Measurements from ENCODE around the gene ARID3C.

The ARID3C gene

DNA sequence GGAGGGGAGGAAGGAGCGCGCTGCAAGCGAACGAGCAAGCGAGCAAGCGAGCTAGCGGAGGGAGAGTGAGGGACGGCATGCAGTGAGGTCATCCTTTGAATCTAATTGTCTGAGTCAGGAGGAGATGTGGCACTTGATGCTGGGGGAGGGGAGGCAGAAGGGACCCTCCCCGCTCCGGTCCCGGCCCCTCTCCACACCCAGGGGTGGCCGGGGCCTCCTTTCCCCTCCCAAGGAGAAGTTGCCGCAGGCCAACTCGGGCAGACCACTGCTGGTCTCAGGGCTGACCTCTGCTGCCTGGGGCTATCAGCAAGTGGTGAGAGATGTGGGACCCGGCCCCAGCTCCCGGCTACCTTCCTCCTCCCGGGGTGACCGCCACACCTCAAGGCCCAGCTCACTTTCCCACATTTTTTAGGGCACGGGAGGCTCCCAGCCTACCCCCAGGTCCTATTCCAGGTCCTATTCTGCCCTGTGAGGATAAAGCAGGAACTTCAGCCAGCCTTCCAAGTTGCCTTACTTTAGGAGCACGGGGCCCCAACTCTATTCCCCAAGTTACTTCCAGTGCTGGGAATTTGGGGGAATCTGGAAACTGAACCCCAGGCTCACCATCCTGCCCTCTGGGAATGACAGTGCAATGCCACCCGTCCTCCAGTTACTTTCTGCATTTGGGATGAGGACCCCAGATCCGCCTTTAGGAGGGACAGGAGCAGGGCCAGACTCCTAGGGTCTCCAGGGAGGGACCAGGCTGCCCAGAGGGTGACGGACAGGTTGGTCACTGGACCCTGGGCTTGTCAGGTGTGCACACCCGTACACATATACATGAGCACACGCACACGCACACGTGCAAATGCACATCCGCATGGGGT, 50.4 kb downstream of the ARID3C start:
- TF ChIP-seq POLR2A (IDR thresholded peaks at IDR 0.05; ENCODE audit: low read length) (no peak), GATA1 (IDR thresholded peaks at IDR 0.05; ENCODE audit: low read depth, low read length) (no peak)
- no peak for DNase-seq

DNA sequence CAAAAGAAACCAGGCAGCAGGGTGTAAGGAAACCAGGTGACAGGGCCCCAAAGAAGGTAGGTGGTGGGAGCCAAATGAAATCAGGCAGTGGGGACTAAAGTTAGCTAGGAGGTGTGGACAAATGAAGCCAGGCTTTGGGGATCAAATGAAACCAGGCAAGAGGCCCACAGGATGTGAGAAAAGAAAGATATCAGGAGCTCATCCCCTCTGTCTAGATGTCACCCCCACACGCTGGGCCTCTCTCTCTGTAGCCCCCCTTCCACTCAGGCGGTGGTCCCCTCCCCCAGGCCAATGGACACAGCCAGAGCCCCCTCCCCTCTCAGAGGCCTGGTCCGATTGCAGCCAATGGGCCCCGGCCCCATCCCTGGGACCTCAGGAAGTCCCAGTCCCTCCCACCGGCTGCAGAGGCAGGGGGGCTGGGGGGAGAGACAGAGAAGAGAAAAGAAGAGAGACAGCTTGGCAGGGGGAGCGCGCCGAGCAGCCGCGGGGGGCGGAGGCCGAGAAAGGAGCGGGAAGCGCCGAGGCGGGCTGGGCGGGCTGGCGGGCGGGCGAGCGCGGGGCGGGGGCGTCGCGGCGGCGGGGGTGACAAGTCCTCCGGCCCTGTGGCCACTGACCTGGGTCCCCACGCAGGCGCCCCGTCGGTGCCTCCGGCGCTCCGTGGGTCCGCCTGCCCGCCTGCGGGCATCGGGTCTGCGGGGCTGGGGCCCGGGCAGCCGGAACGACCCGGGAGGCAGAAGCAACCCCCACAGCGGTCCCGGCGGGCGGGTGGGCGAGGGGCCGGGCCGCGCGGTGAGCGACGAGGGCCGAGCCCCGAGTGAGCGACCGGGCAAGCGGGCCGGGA, 51.2 kb downstream of the ARID3C start:
- no peak for DNase-seq
- TF ChIP-seq POLR2A (IDR thresholded peaks at IDR 0.05; ENCODE audit: low read length) (no peak), GATA1 (IDR thresholded peaks at IDR 0.05; ENCODE audit: low read depth, low read length) (no peak)

DNA sequence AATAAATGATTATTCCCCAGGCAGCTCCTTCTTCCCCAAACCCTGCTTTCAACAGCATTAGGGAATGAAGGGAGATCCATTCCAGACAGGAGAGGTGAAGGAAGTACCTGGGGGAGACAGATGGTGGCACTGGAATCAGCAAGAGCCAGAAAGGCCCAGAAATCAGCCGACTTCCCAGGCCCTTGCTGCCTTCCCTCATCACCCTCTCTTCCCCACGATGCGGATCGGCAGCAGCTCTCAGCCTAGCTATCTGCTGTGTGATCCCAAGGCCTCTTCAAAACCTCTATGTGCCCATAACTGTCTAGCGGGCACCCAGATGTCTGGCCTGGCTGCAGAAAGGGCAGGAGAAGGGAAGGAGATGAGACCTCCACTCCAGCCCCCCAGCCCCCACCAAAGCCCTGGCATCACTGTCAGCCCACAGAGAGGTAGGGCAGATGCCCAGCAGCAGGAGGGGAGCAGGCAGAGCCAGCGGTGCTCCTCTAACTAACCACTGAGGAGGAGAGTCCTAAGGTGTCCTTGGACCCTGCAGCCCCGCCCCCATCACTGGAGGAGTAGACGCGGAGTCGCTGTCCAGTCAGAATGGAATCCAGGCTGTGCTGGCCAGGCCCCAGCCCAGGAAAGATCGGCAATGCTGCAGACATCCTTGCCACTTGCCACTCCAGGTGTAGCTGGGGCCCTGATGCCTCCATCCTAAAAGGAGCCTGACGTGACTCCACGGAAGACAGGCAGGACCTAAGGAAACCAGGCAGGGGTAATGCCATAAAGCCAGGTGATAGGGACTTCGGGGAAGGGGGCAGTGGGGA, 52.1 kb downstream of the ARID3C start:
- TF ChIP-seq GATA1 (IDR thresholded peaks at IDR 0.05; ENCODE audit: low read depth, low read length) (no peak), POLR2A (IDR thresholded peaks at IDR 0.05; ENCODE audit: low read length) (no peak)
- DNase-seq: no peak

DNA sequence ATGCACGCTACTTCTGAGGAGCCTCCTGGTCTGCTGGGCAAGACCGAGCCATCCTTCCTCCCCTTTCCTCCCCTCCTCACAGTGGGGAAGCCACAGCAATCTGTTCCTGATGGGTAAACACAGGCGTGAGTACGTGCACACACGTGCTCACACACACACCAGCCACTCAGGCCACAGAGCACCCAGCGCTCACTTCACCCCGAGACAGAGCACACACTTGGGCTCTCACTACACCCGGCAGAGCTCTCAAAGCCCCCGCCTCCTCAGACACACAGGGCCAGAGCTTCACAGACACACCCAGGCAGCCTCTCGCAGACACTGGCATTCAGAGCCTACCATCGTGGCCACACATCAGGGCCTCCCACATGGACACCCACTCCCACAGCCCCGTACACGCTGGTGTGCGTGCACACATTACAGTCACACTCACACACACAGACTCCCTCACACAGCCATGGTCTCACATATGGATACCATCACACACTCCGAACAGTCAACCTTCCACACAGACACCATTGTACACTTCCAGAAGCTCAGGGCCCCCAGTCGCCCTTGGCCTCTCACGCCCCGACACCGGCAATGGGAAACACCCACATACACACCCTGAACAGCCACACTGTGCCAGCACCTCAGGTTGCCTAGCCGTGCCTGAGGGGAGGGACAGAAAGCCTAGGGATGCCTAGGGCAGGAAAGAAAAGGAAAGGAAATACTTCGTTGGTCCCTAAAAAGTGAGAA, 52.8 kb downstream of the ARID3C start:
- TF ChIP-seq POLR2A (IDR thresholded peaks at IDR 0.05; ENCODE audit: low read length) (no peak), GATA1 (IDR thresholded peaks at IDR 0.05; ENCODE audit: low read depth, low read length) (no peak)
- DNase-seq: no peak

DNA sequence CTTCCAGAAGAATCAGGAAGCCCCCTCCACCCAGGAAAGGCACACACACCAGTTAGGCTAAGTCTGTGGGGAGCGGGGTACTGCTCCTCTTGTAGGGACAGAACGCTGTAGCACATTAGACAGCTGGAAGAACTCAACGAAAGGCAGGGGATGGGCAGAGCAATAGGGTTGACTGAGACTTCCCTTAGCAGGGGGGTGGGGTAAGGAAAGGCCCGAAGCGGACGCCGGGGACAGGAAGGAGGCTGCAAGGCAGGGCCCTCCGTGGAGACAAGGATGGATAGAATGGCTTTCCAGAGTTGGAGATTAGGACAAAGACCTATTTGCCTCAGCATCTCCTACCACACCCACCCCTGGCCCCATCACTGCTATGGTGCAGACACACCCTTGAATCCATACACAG, 53.6 kb downstream of the ARID3C start:
- TF ChIP-seq GATA1 (IDR thresholded peaks at IDR 0.05; ENCODE audit: low read depth, low read length): no peak
- no peak for TF ChIP-seq POLR2A (IDR thresholded peaks at IDR 0.05; ENCODE audit: low read length)
- no peak for DNase-seq

DNA sequence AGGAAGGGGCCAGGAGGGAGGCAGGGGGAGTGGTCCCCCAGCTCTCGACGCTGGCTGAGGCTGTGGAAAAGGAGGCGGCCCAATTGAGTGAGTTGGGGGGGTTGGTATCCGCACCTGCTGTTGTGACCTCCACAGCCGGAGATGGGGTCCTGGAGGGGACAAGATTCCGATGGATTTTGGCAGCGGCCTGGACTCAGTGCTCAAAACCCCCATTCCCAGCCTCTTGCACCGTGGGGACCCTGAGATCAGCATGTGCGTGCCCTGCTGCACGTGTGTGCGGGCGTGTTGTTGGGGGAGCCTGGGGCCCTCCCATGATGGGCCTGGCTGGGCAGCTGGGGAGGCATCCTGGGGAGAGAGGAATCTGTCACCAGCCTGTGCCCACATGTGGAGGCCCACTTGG, 54.3 kb downstream of the ARID3C start:
- TF ChIP-seq POLR2A (IDR thresholded peaks at IDR 0.05; ENCODE audit: low read length) (no peak), GATA1 (IDR thresholded peaks at IDR 0.05; ENCODE audit: low read depth, low read length) (no peak)
- no peak for DNase-seq

DNA sequence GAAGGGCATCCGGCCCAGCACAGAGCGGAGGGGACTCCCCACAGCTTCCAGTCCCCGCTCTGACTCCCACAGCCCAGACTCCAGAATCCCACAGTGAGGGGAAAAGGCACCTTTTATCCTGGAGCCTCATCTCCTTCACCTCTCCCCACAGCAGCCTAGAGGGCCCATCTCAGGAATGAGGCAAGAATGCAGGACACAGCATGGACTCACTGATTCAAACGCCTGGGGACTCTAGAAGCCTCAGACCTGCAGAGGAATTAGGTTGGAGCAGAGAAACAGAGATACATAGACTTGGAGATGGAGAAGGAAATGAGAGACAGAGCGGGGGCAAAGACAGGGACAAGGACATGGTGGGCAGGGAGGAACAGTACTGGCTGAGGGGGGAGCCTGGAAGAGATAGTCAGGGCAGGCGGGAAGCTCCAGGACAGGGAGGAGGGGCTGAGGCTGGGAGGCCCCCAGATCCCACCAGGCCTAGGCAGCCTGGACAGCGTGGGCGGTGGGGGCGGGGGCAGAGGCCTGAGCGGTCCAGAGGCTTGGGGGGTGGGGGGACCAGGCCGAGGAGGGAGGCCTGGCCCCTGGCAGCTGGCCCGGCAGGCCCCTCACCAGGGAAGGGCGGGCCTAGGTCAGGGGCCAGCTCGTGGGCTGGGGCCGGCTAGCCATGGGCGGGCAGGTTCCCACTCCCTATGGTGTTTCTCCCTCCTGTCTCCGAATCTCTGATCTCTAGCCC, 55.1 kb downstream of the ARID3C start:
- DNase-seq: no peak
- TF ChIP-seq GATA1 (IDR thresholded peaks at IDR 0.05; ENCODE audit: low read depth, low read length) (no peak), POLR2A (IDR thresholded peaks at IDR 0.05; ENCODE audit: low read length) (no peak)

DNA sequence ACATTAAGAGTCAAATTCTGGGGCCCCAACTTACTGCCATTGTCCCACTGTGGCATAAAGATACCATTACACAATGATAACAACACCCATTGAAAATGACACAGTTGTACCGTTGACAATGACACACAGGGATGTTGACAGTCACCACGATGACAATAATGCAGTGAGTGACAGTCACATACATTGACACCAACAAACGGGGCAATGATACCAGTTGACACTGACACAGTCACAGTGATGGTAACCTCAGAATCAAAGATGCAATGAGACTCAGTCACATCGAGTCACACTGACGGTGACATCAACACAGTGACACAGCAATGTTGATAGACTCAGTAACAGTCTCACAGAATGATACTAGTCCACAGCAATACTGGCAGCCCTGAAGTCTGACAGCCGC, 56.2 kb downstream of the ARID3C start:
- peak in 1 of 2 experiments; percentile 59 for DNase-seq
- TF ChIP-seq POLR2A (IDR thresholded peaks at IDR 0.05; ENCODE audit: low read length): no peak
- TF ChIP-seq GATA1 (IDR thresholded peaks at IDR 0.05; ENCODE audit: low read depth, low read length): no peak

DNA sequence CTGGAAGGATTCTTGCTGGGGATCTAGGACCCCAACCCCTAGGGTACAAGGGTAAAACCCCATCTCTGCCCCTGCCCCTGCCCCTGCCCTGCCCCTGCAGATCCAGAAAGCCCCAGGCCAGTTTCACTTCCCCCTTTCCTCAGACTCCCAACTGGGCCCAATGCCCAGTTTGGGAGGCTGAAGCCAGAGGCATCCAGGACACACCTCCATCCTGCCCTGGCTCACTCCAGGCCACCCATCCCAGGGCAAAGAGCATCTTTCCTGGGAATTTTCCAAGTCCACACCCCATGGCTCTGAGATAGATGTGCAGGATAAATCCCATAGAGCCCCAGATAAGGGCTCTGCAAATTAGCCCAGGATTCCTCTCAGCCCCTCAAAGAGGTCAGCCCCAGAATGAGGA, 56.8 kb downstream of the ARID3C start:
- no peak for TF ChIP-seq GATA1 (IDR thresholded peaks at IDR 0.05; ENCODE audit: low read depth, low read length)
- TF ChIP-seq POLR2A (IDR thresholded peaks at IDR 0.05; ENCODE audit: low read length): no peak
- no peak for DNase-seq

DNA sequence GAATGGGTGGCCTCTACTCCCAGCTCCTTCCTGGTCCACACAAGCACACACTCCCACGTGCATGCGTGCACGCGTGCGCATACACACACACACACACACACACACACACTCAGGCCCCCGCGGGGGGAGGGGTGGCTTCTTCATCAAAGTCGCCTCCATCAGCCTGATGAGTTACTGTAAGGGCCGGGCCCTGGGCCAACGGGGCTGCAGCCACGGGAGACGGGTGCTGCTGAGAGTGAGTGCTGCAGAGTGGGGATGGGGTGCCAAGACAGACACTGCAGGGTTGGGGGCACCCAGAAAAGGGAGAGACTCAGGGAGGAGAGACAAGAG, 57.4 kb downstream of the ARID3C start:
- no peak for DNase-seq
- TF ChIP-seq GATA1 (IDR thresholded peaks at IDR 0.05; ENCODE audit: low read depth, low read length) (no peak), POLR2A (IDR thresholded peaks at IDR 0.05; ENCODE audit: low read length) (no peak)
